SK-N-SH (cell line): Measurements from ENCODE around the gene TRIM71. TPM values are rescaled to one million over a fixed set of nuclear protein-coding genes. Genes with fewer than 3 reads are reported as not detected.

Experiments
- CTCF ChIA-PET: fragments of 300-600, 350-600 bp; formaldehyde crosslinking; extraction: SDS; loops from one replicate; lab custom pipeline; 2021; lab: Yijun Ruan, JAX
- POLR2A ChIA-PET: fragments of 350-600 bp; sonication (Branson Sonifier 250); formaldehyde crosslinking; extraction: SDS; loops from one replicate; lab custom pipeline; 2020; ENCODE audit warnings: antibody characterized with exemption, inconsistent platforms; lab: Yijun Ruan, JAX
- DNase-seq: peaks from one replicate; pipeline ENCODE4 v3.0.0; 2012
- H2AFZ ChIP-seq: fragments of 200-600 bp; sonication (generic); 2 replicates; pipeline ENCODE4 v1.8.1; 2016; ENCODE audit warnings: antibody characterized with exemption, mild to moderate bottlenecking, low read depth
- H3F3A ChIP-seq: fragments of 200-600 bp; sonication (generic); replicated peaks from 2 replicates; pipeline ENCODE3; 2016; ENCODE audit warnings: antibody characterized with exemption, mild to moderate bottlenecking; ENCODE audit not compliant: insufficient read depth
- H3K27ac ChIP-seq, 2 experiments: fragments of 200-500 bp in 1 of 2; fragments of 200-600 bp in 1 of 2; sonication (Bioruptor generic) in 1 of 2; sonication (generic), shearing (Covaris generic) in 1 of 2; 2 replicates each; pipeline versions ENCODE4 v1.5.1 to v1.6.1; 2014 to 2016; ENCODE audit warnings: low read depth in 2 of 2, inconsistent platforms in 1 of 2, low read length in 1 of 2, mild to moderate bottlenecking in 1 of 2, mixed read lengths in 1 of 2
- H3K27me3 ChIP-seq: fragments of 200-600 bp; sonication (generic), shearing (Covaris generic); 2 replicates; pipeline ENCODE4 v1.6.1; 2016; ENCODE audit warnings: mixed run types; ENCODE audit not compliant: insufficient read depth
- H3K36me3 ChIP-seq, 2 experiments: fragments of 200-500 bp in 1 of 2; fragments of 200-600 bp in 1 of 2; sonication (Bioruptor generic) in 1 of 2; sonication (generic) in 1 of 2; replicated peaks in 1 of 2; 2 replicates each; pipeline versions ENCODE3 to v1.5.1; 2014 to 2016; ENCODE audit warnings: low read length in 1 of 2, mild to moderate bottlenecking in 1 of 2; ENCODE audit not compliant: insufficient read depth in 2 of 2, control insufficient read depth in 1 of 2
- H3K4me1 ChIP-seq, 2 experiments: fragments of 200-500 bp in 1 of 2; fragments of 200-600 bp in 1 of 2; sonication (Bioruptor generic) in 1 of 2; sonication (generic), shearing (Covaris generic) in 1 of 2; 2 replicates each; pipeline versions ENCODE4 v1.5.1 to v1.6.1; 2014 to 2016; ENCODE audit warnings: low read depth in 1 of 2, low read length in 1 of 2, mixed run types in 1 of 2; ENCODE audit not compliant: insufficient read depth in 2 of 2, control insufficient read depth in 1 of 2
- H3K4me2 ChIP-seq: fragments of 200-600 bp; sonication (generic), shearing (Covaris generic); 2 replicates; pipeline ENCODE4 v1.6.1; 2017; ENCODE audit warnings: mixed run types
- H3K4me3 ChIP-seq, 2 experiments: fragments of 200-500 bp in 1 of 2; fragments of 200-600 bp in 1 of 2; sonication (Bioruptor generic) in 1 of 2; sonication (generic), shearing (Covaris generic) in 1 of 2; 2 replicates each; pipeline versions ENCODE4 v1.5.1 to v1.8.1; 2014 to 2016; ENCODE audit warnings: low read depth in 2 of 2, inconsistent platforms in 1 of 2, low read length in 1 of 2, mild to moderate bottlenecking in 1 of 2, mixed read lengths in 1 of 2, moderate library complexity in 1 of 2
- H3K79me2 ChIP-seq: fragments of 200-600 bp; sonication (generic); 2 replicates; pipeline ENCODE4 v1.8.1; 2017; ENCODE audit warnings: mild to moderate bottlenecking; ENCODE audit not compliant: insufficient read depth
- H3K9ac ChIP-seq: fragments of 200-600 bp; sonication (generic); 2 replicates; pipeline ENCODE4 v1.6.1; 2017; ENCODE audit warnings: mixed run types
- H3K9me2 ChIP-seq: fragments of 200-600 bp; sonication (generic); 2 replicates; pipeline ENCODE4 v1.6.1; 2017; ENCODE audit warnings: mixed run types
- H3K9me3 ChIP-seq: fragments of 200-600 bp; sonication (generic); 2 replicates; pipeline ENCODE4 v1.6.1; 2017; ENCODE audit warnings: mixed run types, mild to moderate bottlenecking, moderate library complexity
- H4K20me1 ChIP-seq: fragments of 200-600 bp; sonication (generic); 2 replicates; pipeline ENCODE4 v1.6.1; 2017; ENCODE audit warnings: mild to moderate bottlenecking, mixed run types; ENCODE audit not compliant: insufficient read depth
- CHD2 ChIP-seq: fragments of 150-350 bp; IDR thresholded peaks from 2 replicates; pipeline ENCODE4 v1.6.1; 2018; ENCODE audit warnings: low read length; ENCODE audit not compliant: partially characterized antibody
- ELF1 ChIP-seq: IDR thresholded peaks from 2 replicates; pipeline ENCODE4 v1.4.0; 2012
- FOSL2 ChIP-seq: IDR thresholded peaks from 2 replicates; pipeline ENCODE4 v1.4.0; 2012; ENCODE audit warnings: low read depth, mild to moderate bottlenecking, moderate library complexity, borderline replicate concordance
- FOXJ3 ChIP-seq: sonication (generic); formaldehyde crosslinking; IDR thresholded peaks from 2 replicates; pipeline ENCODE4 v1.5.1; 2020; ENCODE audit warnings: mild to moderate bottlenecking, missing genetic modification reagents
- FOXM1 ChIP-seq: IDR thresholded peaks from 2 replicates; pipeline ENCODE4 v1.4.0; 2012; ENCODE audit warnings: low read depth, mild to moderate bottlenecking
- GABPA ChIP-seq: IDR thresholded peaks from 2 replicates; pipeline ENCODE4 v1.4.0; 2012; ENCODE audit warnings: low read depth, mild to moderate bottlenecking
- GATA2 ChIP-seq: sonication (generic); formaldehyde crosslinking; IDR thresholded peaks from 2 replicates; pipeline ENCODE4 v1.5.0; 2020; ENCODE audit warnings: mild to moderate bottlenecking, missing genetic modification reagents
- JUND ChIP-seq: IDR thresholded peaks from 2 replicates; pipeline ENCODE4 v1.4.0; 2012
- MEF2A ChIP-seq: IDR thresholded peaks from 2 replicates; pipeline ENCODE4 v1.4.0; 2012; ENCODE audit warnings: low read depth, borderline replicate concordance
- MXI1 ChIP-seq: IDR thresholded peaks from 2 replicates; pipeline ENCODE4 v1.6.1; 2012; ENCODE audit warnings: mild to moderate bottlenecking, low read depth, low read length, improper control_type of control experiment
- NFIC ChIP-seq: IDR thresholded peaks from 2 replicates; pipeline ENCODE4 v1.4.0; 2012; ENCODE audit warnings: borderline replicate concordance
- NRF1 ChIP-seq: IDR thresholded peaks from 2 replicates; pipeline ENCODE4 v1.6.1; 2012; ENCODE audit warnings: low read depth, mild to moderate bottlenecking, low read length
- RAD21 ChIP-seq: IDR thresholded peaks from 2 replicates; pipeline ENCODE4 v1.6.1; 2012; ENCODE audit warnings: mild to moderate bottlenecking, low read length
- RCOR1 ChIP-seq: fragments of 150-350 bp; IDR thresholded peaks from 2 replicates; pipeline ENCODE4 v1.6.1; 2017; ENCODE audit warnings: antibody characterized with exemption, low read length
- RFX5 ChIP-seq: IDR thresholded peaks from 2 replicates; pipeline ENCODE4 v1.6.1; 2012; ENCODE audit warnings: mild to moderate bottlenecking, improper control_type of control experiment, low read length
- RXRA ChIP-seq: IDR thresholded peaks from 2 replicates; pipeline ENCODE4 v1.4.0; 2012; ENCODE audit warnings: low read depth, mild to moderate bottlenecking, borderline replicate concordance
- SIN3A ChIP-seq: IDR thresholded peaks from 2 replicates; pipeline ENCODE4 v1.6.1; 2012; ENCODE audit warnings: low read depth, mild to moderate bottlenecking, low read length, moderate library complexity, borderline replicate concordance
- SMC3 ChIP-seq: IDR thresholded peaks from 2 replicates; pipeline ENCODE4 v1.6.1; 2012; ENCODE audit warnings: low read depth, low read length, improper control_type of control experiment
- TAF1 ChIP-seq: IDR thresholded peaks from 2 replicates; pipeline ENCODE4 v1.6.1; 2012; ENCODE audit warnings: low read depth, mild to moderate bottlenecking, low read length, moderate library complexity, borderline replicate concordance
- TCF12 ChIP-seq: IDR thresholded peaks from 2 replicates; pipeline ENCODE4 v1.4.0; 2012
- WGBS: methylation state at CpG from one replicate; pipeline ENCODE4 v1.1.6; 2017; ENCODE audit warnings: low lambda C conversion rate; 5-methylcytosine and 5-hydroxymethylcytosine counted together
- polyA plus RNA-seq, 3 experiments: library from polyadenylated mRNA; depleted of rRNA; stranded (reverse); fragments of >200 nt; gene quantifications; 2 replicates each; pipeline ENCODE4 v1.2.3, GENCODE V29; 2012
- TF ChIP-seq, protein P1 (sequence below): IDR thresholded peaks from 2 replicates; pipeline ENCODE4; 2012
- TF ChIP-seq, protein P2 (sequence below): fragments of 150-350 bp; IDR thresholded peaks from 2 replicates; pipeline ENCODE4 v1.6.1; 2016; ENCODE audit warnings: mild to moderate bottlenecking, low read depth, low read length
- TF ChIP-seq, protein P3 (sequence below): IDR thresholded peaks from 2 replicates; pipeline ENCODE4 v1.6.1; 2012; ENCODE audit warnings: mild to moderate bottlenecking, low read depth, low read length, moderate library complexity
- TF ChIP-seq, protein P4 (sequence below): IDR thresholded peaks from 2 replicates; pipeline ENCODE4 v1.4.0; 2012; ENCODE audit warnings: low read depth, borderline replicate concordance
- TF ChIP-seq, protein P5 (sequence below): IDR thresholded peaks from 2 replicates; pipeline ENCODE4 v1.4.0; 2012; ENCODE audit warnings: low read depth
- TF ChIP-seq, protein P6 (sequence below): IDR thresholded peaks from 2 replicates; pipeline ENCODE4 v1.4.0; 2012; ENCODE audit warnings: low read depth, borderline replicate concordance
- TF ChIP-seq, protein P7 (sequence below): fragments of 150-350 bp; IDR thresholded peaks from 2 replicates; pipeline ENCODE4 v1.6.1; 2017; ENCODE audit warnings: antibody characterized with exemption, low read length, low read depth, borderline replicate concordance

Gene TRIM71
- polyA plus RNA-seq, 1 of the 3 experiments (the other 2 are of a cell fraction): not detected

DNA sequence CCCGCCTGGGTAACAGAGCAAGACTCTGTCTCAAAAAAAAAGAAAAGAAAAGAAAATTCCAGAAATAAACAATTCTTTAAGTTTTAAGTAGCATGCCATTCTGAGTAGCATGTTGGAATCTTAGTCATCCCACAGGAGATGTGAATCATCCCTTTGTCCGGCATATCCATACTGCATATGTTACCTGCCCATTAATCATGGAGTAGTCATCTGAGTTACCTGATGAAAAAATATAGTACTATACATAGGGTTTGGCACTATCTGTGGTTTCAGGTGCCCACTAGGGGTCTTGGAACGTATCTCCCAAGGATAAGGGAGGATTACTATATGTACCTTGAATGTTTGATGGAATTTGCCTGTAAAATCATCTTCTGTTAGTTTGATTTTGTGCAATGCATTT, 127.3 kb downstream of the TRIM71 start:
- Histone ChIP-seq H3K36me3 (no peaks in the 10 kb centered on the region), H3K9ac (no peak overlapping the region), H3F3A (no peaks in the 10 kb centered on the region), H3K27me3 (no peaks in the 10 kb centered on the region), H3K9me2 (no peaks in the 10 kb centered on the region), H3K4me1 (no peaks in the 10 kb centered on the region), H3K79me2 (no peaks in the 10 kb centered on the region), H3K4me3 (no peak overlapping the region), H2AFZ (no peak overlapping the region), H3K4me2 (no peak overlapping the region), H4K20me1 (no peaks in the 10 kb centered on the region), H3K27ac (no peak overlapping the region), H3K9me3 (no peaks in the 10 kb centered on the region)
- POLR2A ChIA-PET: no interaction called here
- no peak for DNase-seq
- WGBS: 57% methylated on average over 3 of the region's 3 CpGs
- CTCF ChIA-PET: no interaction called here
- peak; percentile 59; the same call in 1 of the 2 replicates for TF ChIP-seq FOSL2
- no peak for TF ChIP-seq RFX5
- TF ChIP-seq, protein P1, sequence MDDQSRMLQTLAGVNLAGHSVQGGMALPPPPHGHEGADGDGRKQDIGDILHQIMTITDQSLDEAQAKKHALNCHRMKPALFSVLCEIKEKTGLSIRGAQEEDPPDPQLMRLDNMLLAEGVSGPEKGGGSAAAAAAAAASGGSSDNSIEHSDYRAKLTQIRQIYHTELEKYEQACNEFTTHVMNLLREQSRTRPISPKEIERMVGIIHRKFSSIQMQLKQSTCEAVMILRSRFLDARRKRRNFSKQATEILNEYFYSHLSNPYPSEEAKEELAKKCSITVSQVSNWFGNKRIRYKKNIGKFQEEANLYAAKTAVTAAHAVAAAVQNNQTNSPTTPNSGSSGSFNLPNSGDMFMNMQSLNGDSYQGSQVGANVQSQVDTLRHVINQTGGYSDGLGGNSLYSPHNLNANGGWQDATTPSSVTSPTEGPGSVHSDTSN: peak; percentile 49; the same call in 1 of the 2 replicates
- no peak for TF ChIP-seq SIN3A
- TF ChIP-seq, protein P2, sequence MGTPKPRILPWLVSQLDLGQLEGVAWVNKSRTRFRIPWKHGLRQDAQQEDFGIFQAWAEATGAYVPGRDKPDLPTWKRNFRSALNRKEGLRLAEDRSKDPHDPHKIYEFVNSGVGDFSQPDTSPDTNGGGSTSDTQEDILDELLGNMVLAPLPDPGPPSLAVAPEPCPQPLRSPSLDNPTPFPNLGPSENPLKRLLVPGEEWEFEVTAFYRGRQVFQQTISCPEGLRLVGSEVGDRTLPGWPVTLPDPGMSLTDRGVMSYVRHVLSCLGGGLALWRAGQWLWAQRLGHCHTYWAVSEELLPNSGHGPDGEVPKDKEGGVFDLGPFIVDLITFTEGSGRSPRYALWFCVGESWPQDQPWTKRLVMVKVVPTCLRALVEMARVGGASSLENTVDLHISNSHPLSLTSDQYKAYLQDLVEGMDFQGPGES: no peak
- no peak for TF ChIP-seq ELF1
- TF ChIP-seq FOXJ3 (CRISPR knock-in tag): no peak
- TF ChIP-seq, protein P3, sequence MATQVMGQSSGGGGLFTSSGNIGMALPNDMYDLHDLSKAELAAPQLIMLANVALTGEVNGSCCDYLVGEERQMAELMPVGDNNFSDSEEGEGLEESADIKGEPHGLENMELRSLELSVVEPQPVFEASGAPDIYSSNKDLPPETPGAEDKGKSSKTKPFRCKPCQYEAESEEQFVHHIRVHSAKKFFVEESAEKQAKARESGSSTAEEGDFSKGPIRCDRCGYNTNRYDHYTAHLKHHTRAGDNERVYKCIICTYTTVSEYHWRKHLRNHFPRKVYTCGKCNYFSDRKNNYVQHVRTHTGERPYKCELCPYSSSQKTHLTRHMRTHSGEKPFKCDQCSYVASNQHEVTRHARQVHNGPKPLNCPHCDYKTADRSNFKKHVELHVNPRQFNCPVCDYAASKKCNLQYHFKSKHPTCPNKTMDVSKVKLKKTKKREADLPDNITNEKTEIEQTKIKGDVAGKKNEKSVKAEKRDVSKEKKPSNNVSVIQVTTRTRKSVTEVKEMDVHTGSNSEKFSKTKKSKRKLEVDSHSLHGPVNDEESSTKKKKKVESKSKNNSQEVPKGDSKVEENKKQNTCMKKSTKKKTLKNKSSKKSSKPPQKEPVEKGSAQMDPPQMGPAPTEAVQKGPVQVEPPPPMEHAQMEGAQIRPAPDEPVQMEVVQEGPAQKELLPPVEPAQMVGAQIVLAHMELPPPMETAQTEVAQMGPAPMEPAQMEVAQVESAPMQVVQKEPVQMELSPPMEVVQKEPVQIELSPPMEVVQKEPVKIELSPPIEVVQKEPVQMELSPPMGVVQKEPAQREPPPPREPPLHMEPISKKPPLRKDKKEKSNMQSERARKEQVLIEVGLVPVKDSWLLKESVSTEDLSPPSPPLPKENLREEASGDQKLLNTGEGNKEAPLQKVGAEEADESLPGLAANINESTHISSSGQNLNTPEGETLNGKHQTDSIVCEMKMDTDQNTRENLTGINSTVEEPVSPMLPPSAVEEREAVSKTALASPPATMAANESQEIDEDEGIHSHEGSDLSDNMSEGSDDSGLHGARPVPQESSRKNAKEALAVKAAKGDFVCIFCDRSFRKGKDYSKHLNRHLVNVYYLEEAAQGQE: no peak
- TF ChIP-seq NFIC: no peak
- TF ChIP-seq, protein P4, sequence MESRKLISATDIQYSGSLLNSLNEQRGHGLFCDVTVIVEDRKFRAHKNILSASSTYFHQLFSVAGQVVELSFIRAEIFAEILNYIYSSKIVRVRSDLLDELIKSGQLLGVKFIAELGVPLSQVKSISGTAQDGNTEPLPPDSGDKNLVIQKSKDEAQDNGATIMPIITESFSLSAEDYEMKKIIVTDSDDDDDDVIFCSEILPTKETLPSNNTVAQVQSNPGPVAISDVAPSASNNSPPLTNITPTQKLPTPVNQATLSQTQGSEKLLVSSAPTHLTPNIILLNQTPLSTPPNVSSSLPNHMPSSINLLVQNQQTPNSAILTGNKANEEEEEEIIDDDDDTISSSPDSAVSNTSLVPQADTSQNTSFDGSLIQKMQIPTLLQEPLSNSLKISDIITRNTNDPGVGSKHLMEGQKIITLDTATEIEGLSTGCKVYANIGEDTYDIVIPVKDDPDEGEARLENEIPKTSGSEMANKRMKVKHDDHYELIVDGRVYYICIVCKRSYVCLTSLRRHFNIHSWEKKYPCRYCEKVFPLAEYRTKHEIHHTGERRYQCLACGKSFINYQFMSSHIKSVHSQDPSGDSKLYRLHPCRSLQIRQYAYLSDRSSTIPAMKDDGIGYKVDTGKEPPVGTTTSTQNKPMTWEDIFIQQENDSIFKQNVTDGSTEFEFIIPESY: no peak
- TF ChIP-seq GABPA: no peak
- no peak for TF ChIP-seq FOXM1
- no peak for TF ChIP-seq RAD21
- TF ChIP-seq, protein P5, sequence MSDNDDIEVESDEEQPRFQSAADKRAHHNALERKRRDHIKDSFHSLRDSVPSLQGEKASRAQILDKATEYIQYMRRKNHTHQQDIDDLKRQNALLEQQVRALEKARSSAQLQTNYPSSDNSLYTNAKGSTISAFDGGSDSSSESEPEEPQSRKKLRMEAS: no peak
- no peak for TF ChIP-seq MEF2A
- TF ChIP-seq, protein P6, sequence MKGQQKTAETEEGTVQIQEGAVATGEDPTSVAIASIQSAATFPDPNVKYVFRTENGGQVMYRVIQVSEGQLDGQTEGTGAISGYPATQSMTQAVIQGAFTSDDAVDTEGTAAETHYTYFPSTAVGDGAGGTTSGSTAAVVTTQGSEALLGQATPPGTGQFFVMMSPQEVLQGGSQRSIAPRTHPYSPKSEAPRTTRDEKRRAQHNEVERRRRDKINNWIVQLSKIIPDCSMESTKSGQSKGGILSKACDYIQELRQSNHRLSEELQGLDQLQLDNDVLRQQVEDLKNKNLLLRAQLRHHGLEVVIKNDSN: no peak
- TF ChIP-seq GATA2 (CRISPR knock-in tag): no peak
- TF ChIP-seq SMC3: no peak
- no peak for TF ChIP-seq CHD2
- no peak for TF ChIP-seq TAF1
- no peak for TF ChIP-seq MXI1
- no peak for TF ChIP-seq RXRA
- TF ChIP-seq, protein P7, sequence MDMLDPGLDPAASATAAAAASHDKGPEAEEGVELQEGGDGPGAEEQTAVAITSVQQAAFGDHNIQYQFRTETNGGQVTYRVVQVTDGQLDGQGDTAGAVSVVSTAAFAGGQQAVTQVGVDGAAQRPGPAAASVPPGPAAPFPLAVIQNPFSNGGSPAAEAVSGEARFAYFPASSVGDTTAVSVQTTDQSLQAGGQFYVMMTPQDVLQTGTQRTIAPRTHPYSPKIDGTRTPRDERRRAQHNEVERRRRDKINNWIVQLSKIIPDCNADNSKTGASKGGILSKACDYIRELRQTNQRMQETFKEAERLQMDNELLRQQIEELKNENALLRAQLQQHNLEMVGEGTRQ: no peak
- no peak for TF ChIP-seq RCOR1
- TF ChIP-seq NRF1: no peak
- TF ChIP-seq TCF12: peak; percentile 22; the same call in 1 of the 2 replicates
- TF ChIP-seq JUND: 0 out of 2 replicates have a peak, but pooled peaks have one; percentile 29
